GM23338 (cell line): ENCODE measurements around the gene LACC1. TPM values are rescaled to one million over a fixed set of nuclear protein-coding genes. Genes with fewer than 3 reads are reported as not detected.

Source experiments
- ATAC-seq: fragments of 200-7000 bp; cut with Tn5 transposase; 3 replicates; pipeline ENCODE4 v1.9.1; 2020
- DNase-seq: peaks from one replicate; pipeline ENCODE4 v3.0.0-alpha.2; 2015; ENCODE audit warnings: low spot score
- H2AFZ ChIP-seq: fragments of 200-600 bp; sonication (generic); 2 replicates; pipeline ENCODE4 v1.8.0; 2016; ENCODE audit warnings: antibody characterized with exemption, mild to moderate bottlenecking, moderate library complexity
- H3F3A ChIP-seq: fragments of 200-600 bp; sonication (generic); replicated peaks from 2 replicates; pipeline ENCODE4 v1.8.0; 2017; ENCODE audit warnings: antibody characterized with exemption, mixed run types, low read depth
- H3K27ac ChIP-seq: fragments of 200-600 bp; sonication (generic); 2 replicates; pipeline ENCODE4 v1.6.1; 2016; ENCODE audit warnings: low read depth
- H3K27me3 ChIP-seq: fragments of 200-600 bp; sonication (generic); 2 replicates; pipeline ENCODE4 v1.8.0; 2016; ENCODE audit warnings: mild to moderate bottlenecking, mixed run types, moderate library complexity; ENCODE audit not compliant: insufficient read depth
- H3K36me3 ChIP-seq: fragments of 200-600 bp; sonication (generic); 2 replicates; pipeline ENCODE4 v1.8.0; 2016; ENCODE audit warnings: mild to moderate bottlenecking; ENCODE audit not compliant: insufficient read depth
- H3K4me1 ChIP-seq: fragments of 200-600 bp; sonication (generic); 2 replicates; pipeline ENCODE4 v1.8.0; 2016; ENCODE audit warnings: mild to moderate bottlenecking, moderate library complexity; ENCODE audit not compliant: insufficient read depth
- H3K4me2 ChIP-seq: fragments of 200-600 bp; sonication (generic); 2 replicates; pipeline ENCODE4 v1.7.1; 2017; ENCODE audit warnings: mixed run types
- H3K4me3 ChIP-seq: fragments of 200-600 bp; sonication (generic); 2 replicates; pipeline ENCODE4 v1.6.1; 2016; ENCODE audit warnings: mixed run types
- H3K79me2 ChIP-seq: fragments of 200-600 bp; sonication (generic); replicated peaks from 2 replicates; pipeline ENCODE4 v1.8.0; 2017; ENCODE audit warnings: mild to moderate bottlenecking; ENCODE audit not compliant: insufficient read depth
- H3K9me2 ChIP-seq: fragments of 200-600 bp; sonication (generic); 2 replicates; pipeline ENCODE4 v1.8.0; 2017; ENCODE audit not compliant: insufficient read depth
- H4K20me1 ChIP-seq: fragments of 200-600 bp; sonication (generic); replicated peaks from 2 replicates; pipeline ENCODE4 v1.8.0; 2017; ENCODE audit warnings: mild to moderate bottlenecking; ENCODE audit not compliant: insufficient read depth
- H3K27ac Mint-ChIP-seq: 2 replicates; pipeline ENCODE4 v1.8.0; 2020; ENCODE audit warnings: inconsistent platforms, mild to moderate bottlenecking, moderate library complexity, mixed read lengths
- H3K27me3 Mint-ChIP-seq: 3 replicates; pipeline ENCODE4 v1.8.0; 2022; ENCODE audit warnings: low read depth, mild to moderate bottlenecking, moderate library complexity, mixed read lengths, inconsistent platforms; ENCODE audit not compliant: insufficient read depth, poor library complexity
- H3K36me3 Mint-ChIP-seq: 3 replicates; pipeline ENCODE4 v1.8.0; 2021; ENCODE audit warnings: low read depth, mild to moderate bottlenecking, inconsistent platforms, moderate library complexity, mixed read lengths
- H3K4me1 Mint-ChIP-seq: 3 replicates; pipeline ENCODE4 v1.8.0; 2020; ENCODE audit warnings: mild to moderate bottlenecking, inconsistent platforms, mixed read lengths
- H3K4me3 Mint-ChIP-seq: 3 replicates; pipeline ENCODE4 v1.8.0; 2021; ENCODE audit warnings: moderate library complexity, mild to moderate bottlenecking, inconsistent platforms, mixed read lengths
- H3K9me3 Mint-ChIP-seq: 3 replicates; pipeline ENCODE4 v1.8.0; 2020; ENCODE audit warnings: moderate library complexity, mild to moderate bottlenecking, inconsistent platforms, mixed read lengths
- EZH2phosphoT487 ChIP-seq: fragments of 200-600 bp; sonication (generic); IDR thresholded peaks from one replicate; pipeline ENCODE4 v1.8.1; 2018; ENCODE audit warnings: antibody characterized with exemption; ENCODE audit not compliant: unreplicated experiment
- NANOG ChIP-seq: IDR thresholded peaks from 2 replicates; pipeline ENCODE4 v1.6.1; 2016; ENCODE audit warnings: antibody characterized with exemption, borderline replicate concordance
- POLR2AphosphoS5 ChIP-seq: IDR thresholded peaks from 2 replicates; pipeline ENCODE4 v1.6.1; 2016; ENCODE audit warnings: antibody characterized with exemption, low read depth
- STAT1 ChIP-seq: IDR thresholded peaks from one replicate; pipeline ENCODE4 v1.6.1; 2016; ENCODE audit warnings: antibody characterized with exemption; ENCODE audit not compliant: unreplicated experiment
- ZNF114 ChIP-seq: fragments of 250-450 bp; sonication (Bioruptor Pico); IDR thresholded peaks from 2 replicates; pipeline ENCODE4 v1.5.0; 2020; ENCODE audit warnings: mild to moderate bottlenecking, moderate library complexity
- polyA plus RNA-seq: library from polyadenylated mRNA; unstranded; fragments of >200 nt; fragmentation: Nextera tagmentation; extraction: Ambion mirVana; gene quantifications from 2 replicates; pipeline ENCODE4 v1.2.1, GENCODE V29; 2016
- total RNA-seq: library from RNA; depleted of rRNA; stranded (reverse); fragments of >200 nt; shearing (Covaris generic); gene quantifications from 2 replicates; pipeline ENCODE4 v1.2.3, GENCODE V29; 2014
- TF ChIP-seq, protein P1 (sequence below): fragments of 250-450 bp; sonication (Bioruptor Pico); IDR thresholded peaks from 2 replicates; pipeline ENCODE4 v1.5.0; 2020; ENCODE audit warnings: mild to moderate bottlenecking, moderate library complexity
- TF ChIP-seq, protein P2 (sequence below): IDR thresholded peaks from one replicate; pipeline ENCODE4 v1.6.1; 2018; ENCODE audit warnings: antibody characterized with exemption; ENCODE audit not compliant: unreplicated experiment
- TF ChIP-seq, protein P3 (sequence below): IDR thresholded peaks from 2 replicates; pipeline ENCODE4 v1.6.1; 2016; ENCODE audit warnings: antibody characterized with exemption

Gene LACC1
- total and polyA plus RNA-seq, 2 experiments from 2014 or later = 4.4 to 4.6 TPM

DNA sequence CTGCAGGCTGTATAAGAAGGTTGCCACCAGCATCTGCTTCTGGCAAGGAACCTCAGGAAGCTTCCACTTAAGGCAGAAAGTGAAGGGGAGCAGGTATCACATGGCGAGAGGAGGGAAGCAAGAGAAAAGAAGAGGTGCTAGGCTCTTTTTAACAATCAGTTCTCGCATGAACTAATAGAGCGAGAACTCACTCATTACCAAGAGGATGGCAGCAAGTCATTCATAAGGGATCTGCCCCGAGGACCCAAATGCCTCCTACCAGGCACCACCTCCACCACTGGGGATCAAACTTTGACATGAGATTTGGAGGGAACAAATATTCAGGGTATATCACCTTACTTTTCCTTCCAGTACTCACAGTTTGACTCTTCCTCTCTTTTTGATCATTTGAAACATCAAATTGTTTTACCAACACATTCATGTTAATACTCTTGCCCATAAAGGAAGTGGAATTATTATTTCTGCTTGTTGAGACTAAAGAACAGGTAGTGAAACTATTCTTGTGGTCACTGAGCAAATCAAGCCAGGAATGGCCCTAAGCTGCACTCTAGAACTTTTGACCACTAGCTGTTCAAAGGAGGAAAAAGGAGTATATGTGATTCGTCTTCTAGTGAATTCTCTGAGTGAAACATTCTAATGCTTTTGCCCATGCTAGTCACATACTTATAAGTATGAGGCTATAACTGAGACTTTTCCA, 45.0 kb downstream of the LACC1 start (continued):
- TF ChIP-seq, protein P1, sequence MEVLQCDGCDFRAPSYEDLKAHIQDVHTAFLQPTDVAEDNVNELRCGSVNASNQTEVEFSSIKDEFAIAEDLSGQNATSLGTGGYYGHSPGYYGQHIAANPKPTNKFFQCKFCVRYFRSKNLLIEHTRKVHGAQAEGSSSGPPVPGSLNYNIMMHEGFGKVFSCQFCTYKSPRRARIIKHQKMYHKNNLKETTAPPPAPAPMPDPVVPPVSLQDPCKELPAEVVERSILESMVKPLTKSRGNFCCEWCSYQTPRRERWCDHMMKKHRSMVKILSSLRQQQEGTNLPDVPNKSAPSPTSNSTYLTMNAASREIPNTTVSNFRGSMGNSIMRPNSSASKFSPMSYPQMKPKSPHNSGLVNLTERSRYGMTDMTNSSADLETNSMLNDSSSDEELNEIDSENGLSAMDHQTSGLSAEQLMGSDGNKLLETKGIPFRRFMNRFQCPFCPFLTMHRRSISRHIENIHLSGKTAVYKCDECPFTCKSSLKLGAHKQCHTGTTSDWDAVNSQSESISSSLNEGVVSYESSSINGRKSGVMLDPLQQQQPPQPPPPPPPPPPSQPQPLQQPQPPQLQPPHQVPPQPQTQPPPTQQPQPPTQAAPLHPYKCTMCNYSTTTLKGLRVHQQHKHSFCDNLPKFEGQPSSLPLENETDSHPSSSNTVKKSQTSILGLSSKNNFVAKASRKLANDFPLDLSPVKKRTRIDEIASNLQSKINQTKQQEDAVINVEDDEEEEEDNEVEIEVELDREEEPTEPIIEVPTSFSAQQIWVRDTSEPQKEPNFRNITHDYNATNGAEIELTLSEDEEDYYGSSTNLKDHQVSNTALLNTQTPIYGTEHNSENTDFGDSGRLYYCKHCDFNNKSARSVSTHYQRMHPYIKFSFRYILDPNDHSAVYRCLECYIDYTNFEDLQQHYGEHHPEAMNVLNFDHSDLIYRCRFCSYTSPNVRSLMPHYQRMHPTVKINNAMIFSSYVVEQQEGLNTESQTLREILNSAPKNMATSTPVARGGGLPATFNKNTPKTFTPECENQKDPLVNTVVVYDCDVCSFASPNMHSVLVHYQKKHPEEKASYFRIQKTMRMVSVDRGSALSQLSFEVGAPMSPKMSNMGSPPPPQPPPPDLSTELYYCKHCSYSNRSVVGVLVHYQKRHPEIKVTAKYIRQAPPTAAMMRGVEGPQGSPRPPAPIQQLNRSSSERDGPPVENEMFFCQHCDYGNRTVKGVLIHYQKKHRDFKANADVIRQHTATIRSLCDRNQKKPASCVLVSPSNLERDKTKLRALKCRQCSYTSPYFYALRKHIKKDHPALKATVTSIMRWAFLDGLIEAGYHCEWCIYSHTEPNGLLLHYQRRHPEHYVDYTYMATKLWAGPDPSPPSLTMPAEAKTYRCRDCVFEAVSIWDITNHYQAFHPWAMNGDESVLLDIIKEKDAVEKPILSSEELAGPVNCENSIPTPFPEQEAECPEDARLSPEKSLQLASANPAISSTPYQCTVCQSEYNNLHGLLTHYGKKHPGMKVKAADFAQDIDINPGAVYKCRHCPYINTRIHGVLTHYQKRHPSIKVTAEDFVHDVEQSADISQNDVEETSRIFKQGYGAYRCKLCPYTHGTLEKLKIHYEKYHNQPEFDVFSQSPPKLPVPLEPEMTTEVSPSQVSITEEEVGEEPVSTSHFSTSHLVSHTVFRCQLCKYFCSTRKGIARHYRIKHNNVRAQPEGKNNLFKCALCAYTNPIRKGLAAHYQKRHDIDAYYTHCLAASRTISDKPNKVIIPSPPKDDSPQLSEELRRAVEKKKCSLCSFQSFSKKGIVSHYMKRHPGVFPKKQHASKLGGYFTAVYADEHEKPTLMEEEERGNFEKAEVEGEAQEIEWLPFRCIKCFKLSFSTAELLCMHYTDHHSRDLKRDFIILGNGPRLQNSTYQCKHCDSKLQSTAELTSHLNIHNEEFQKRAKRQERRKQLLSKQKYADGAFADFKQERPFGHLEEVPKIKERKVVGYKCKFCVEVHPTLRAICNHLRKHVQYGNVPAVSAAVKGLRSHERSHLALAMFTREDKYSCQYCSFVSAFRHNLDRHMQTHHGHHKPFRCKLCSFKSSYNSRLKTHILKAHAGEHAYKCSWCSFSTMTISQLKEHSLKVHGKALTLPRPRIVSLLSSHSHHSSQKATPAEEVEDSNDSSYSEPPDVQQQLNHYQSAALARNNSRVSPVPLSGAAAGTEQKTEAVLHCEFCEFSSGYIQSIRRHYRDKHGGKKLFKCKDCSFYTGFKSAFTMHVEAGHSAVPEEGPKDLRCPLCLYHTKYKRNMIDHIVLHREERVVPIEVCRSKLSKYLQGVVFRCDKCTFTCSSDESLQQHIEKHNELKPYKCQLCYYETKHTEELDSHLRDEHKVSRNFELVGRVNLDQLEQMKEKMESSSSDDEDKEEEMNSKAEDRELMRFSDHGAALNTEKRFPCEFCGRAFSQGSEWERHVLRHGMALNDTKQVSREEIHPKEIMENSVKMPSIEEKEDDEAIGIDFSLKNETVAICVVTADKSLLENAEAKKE (CRISPR knock-in tag) = no peak
- TF ChIP-seq, protein P2, sequence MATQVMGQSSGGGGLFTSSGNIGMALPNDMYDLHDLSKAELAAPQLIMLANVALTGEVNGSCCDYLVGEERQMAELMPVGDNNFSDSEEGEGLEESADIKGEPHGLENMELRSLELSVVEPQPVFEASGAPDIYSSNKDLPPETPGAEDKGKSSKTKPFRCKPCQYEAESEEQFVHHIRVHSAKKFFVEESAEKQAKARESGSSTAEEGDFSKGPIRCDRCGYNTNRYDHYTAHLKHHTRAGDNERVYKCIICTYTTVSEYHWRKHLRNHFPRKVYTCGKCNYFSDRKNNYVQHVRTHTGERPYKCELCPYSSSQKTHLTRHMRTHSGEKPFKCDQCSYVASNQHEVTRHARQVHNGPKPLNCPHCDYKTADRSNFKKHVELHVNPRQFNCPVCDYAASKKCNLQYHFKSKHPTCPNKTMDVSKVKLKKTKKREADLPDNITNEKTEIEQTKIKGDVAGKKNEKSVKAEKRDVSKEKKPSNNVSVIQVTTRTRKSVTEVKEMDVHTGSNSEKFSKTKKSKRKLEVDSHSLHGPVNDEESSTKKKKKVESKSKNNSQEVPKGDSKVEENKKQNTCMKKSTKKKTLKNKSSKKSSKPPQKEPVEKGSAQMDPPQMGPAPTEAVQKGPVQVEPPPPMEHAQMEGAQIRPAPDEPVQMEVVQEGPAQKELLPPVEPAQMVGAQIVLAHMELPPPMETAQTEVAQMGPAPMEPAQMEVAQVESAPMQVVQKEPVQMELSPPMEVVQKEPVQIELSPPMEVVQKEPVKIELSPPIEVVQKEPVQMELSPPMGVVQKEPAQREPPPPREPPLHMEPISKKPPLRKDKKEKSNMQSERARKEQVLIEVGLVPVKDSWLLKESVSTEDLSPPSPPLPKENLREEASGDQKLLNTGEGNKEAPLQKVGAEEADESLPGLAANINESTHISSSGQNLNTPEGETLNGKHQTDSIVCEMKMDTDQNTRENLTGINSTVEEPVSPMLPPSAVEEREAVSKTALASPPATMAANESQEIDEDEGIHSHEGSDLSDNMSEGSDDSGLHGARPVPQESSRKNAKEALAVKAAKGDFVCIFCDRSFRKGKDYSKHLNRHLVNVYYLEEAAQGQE = no peak

DNA sequence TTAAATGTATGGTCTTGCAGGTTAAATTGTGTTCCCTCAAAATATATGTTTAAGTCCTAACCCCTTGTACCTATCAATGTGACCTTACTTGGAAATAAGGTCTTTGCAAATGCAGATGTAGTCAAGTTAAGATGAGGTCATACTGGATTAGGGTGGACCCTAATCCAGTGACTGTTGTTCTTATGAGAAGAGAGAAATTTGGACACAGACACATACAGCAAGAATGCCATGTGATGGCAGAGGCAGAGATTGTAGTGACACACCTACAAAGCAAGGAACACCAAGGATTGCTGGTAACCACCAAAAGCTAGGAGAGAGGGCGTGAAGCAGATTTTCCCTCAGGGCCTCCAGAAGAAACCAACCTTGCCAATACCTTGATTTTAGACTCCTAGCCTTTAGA, 50.2 kb downstream of the LACC1 start:
- H3K36me3 Mint-ChIP-seq = 0 out of 3 replicates have a peak, but pooled peaks cover 2% of the 10 kb centered on the region
- DNase-seq (no peak), ATAC-seq (no peak)
- no peak overlapping the region for H3K27ac ChIP-seq
- no peaks in the 10 kb centered on the region for H3K4me1 Mint-ChIP-seq
- no peaks in the 10 kb centered on the region for H3F3A ChIP-seq
- H3K4me3 Mint-ChIP-seq = no peak overlapping the region
- H3K4me3 ChIP-seq = no peak overlapping the region
- H3K9me3 Mint-ChIP-seq = 0 out of 3 replicates have a peak, but pooled peaks cover 4% of the 10 kb centered on the region
- H3K27ac Mint-ChIP-seq = no peak overlapping the region
- peaks cover 2% of the 10 kb centered on the region for H3K27me3 Mint-ChIP-seq
- H3K36me3 ChIP-seq = no peaks in the 10 kb centered on the region
- no peaks in the 10 kb centered on the region for H4K20me1 ChIP-seq
- no peaks in the 10 kb centered on the region for H3K27me3 ChIP-seq
- H3K4me2 ChIP-seq = no peak overlapping the region
- H3K79me2 ChIP-seq = no peaks in the 10 kb centered on the region
- H3K9me2 ChIP-seq = no peaks in the 10 kb centered on the region
- no peaks in the 10 kb centered on the region for H3K4me1 ChIP-seq
- H2AFZ ChIP-seq = no peak overlapping the region
- TF ChIP-seq STAT1 (no peak), NANOG (no peak), EZH2phosphoT487 (no peak), POLR2AphosphoS5 (no peak), ZNF114 (CRISPR knock-in tag) (no peak)
- TF ChIP-seq, protein P2 = no peak
- TF ChIP-seq, protein P3, sequence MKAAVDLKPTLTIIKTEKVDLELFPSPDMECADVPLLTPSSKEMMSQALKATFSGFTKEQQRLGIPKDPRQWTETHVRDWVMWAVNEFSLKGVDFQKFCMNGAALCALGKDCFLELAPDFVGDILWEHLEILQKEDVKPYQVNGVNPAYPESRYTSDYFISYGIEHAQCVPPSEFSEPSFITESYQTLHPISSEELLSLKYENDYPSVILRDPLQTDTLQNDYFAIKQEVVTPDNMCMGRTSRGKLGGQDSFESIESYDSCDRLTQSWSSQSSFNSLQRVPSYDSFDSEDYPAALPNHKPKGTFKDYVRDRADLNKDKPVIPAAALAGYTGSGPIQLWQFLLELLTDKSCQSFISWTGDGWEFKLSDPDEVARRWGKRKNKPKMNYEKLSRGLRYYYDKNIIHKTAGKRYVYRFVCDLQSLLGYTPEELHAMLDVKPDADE = no peak
